GM18517 (cell line): ENCODE results near the gene TIGD1.
"Not testable (repeated sequence)": the region's sequence is repeated elsewhere in the genome, so short reads cannot be mapped to it uniquely, and the experiment has no call there.

Experiments
- ATAC-seq: cut with Tn5 transposase; IDR thresholded peaks from one replicate; pipeline ENCODE4 v1.9.1; 2021; ENCODE audit warnings: mild to moderate bottlenecking, moderate library complexity; ENCODE audit not compliant: unreplicated experiment

TIGD1 gene

DNA sequence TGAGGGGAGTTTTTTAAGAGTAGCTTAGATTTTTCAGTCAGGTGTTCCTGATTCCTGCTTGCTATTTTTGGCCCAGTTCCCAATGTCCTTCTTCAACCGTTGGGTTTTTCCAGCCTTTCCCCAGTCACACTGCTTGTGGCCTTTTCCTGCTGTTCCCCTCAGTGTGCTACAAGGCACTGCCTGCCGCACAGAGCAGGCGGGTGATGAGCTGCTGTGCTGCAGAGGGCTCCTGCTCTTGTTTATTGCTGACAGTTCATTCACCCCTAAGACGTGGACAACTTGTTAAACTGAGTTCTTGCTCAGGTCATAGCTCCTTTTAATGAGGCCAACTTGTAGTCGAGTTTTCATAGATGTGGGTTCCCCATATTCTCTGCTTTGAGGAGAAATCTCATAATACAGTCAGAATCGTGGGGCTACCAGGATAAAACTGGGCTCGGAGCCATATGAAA, 20.7 kb upstream of the TIGD1 start:
- no peak for ATAC-seq

DNA sequence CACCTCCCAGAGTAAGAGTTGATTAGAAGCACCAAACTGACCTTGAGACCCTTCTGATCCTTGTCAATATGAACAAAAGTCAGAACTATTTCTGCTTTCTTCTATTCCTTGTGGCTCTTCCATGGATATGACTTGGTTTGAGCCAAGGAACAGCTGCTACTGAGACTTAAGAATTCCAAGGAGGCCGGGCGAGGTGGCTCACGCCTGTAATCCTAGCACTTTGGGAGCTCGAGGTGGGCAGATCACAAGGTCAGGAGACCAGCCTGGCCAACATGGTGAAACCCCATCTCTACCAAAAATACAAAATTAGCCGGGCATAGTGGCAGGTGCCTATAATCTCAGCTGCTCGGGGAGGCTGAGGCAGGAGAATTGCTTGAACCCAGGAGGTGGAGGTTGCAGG, 20.1 kb upstream of the TIGD1 start:
- ATAC-seq, result not testable (repeated sequence)

DNA sequence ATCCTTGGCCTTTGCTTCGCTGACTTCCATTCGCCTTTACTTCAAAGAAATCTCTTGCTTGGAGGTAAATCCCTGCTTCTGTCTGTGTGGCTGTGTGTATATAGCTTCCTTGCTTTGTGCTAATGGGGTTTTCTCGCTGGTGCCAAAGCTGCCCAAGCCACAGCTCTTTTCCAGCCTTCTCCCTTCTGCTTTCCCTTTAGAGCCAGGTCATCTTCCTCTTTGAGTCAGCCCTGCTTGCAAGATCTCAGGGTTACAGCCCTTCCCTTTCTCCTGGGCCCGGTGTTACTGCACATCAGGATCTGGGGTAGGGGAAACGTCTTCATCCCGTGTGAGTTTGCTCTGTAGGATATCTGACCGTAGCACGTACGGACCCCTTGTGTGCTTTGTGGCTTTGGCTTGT, 19.2 kb upstream of the TIGD1 start:
- no peak for ATAC-seq

DNA sequence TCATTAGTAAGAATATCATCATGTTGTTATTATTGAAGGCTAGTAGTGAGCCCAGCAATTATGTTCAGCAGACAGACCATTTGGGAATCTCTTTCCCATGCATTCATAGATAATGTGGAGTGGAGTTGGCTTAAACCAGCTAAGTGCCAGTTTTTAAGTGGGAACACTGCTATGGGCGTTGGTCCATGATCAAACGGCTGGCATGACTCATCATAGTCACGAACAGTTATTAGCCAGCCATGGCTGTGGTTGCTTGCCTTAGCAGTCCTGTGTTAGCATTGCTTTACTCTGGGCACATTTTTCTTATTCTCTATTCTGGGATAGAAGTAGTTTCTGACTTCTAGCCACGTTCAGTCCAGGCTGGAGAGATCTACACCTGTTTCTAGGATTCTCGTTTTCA, 17.8 kb upstream of the TIGD1 start:
- ATAC-seq, result no peak

DNA sequence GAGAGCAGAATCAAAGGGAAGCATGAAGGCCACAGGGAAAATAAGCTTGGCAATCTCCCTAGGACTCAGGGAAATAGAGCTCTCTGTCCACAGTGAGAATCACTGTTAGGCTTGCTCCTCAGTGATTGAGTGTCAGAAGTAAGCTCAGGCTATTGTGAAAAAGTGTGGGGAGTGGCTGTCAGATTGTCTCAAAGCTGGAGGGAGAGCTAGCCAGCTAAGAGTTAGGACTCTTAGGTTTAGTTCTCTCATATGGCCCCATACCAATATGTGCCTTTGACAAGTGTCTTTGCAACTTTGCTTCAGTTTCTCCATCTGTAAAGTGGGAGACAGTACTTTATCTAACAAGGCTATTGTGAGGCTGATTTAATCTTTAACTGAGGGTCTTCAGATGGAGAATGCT, 17.4 kb upstream of the TIGD1 start:
- no peak for ATAC-seq

DNA sequence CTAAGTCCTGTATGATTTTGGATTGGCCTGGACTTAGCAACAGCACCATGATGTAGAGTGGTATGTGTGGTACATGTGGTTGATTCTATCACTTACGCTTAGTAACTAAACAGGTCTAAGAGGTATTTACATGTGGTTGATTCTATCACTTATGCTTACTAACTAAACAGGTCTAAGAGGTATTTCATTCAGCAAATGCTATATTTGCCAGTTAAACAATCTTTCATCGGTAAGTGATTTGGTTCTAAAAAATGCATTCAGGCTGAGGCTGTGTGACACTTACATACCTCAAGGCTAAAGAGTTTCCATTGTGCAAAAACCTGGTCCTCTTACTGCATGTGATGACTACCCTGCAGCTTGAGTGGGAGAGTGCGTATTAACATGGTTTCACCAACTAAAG, 13.2 kb upstream of the TIGD1 start:
- no peak for ATAC-seq

DNA sequence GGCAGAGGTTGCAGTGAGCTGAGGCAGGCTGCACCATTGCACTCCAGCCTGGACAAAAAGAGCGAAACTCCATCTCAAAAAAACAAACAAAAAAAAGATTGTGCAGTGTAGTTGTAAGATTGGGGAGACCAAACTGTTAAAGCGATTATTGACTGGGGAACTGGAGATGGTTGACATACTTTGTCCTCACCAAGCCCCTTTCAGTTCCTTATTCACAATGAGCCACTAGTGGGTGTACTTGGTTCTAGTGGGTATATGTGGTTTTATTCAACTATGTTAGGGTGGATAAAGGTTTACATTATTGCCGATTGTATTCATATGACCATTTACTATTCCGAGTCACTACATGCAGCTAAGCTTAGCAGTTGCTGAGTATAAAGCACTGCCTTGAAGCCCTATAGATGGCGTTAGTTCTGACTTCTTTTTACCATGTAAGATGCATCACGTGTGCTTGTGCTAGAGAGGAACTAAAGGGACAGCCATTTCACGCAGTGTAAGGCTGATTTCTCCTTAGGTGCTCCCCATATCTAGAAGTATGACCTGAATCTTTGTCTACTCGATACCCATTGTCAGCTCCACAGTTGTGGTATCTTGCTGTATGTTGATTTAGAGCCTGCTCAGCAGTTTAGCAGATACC, 12.3 kb upstream of the TIGD1 start:
- ATAC-seq, result no peak

DNA sequence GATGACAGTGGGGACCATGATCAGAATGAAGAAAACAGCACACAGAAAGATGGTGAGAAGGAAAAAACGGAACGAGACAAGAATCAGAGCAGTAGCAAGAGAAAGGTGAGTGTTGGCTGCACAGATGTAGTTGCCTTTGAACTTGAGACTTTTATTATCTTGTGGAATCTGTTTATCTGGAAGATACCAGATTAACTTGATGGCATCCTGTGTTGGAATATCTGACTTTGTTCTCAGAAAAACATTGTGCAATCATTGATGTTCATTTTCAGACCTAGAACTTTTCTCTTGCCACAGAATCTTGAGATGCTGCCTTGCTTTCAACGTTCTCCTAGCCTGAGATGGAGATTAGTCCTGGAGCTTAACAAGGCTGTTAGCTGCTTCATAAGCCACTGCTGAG, 6.1 kb upstream of the TIGD1 start:
- ATAC-seq, result no peak

DNA sequence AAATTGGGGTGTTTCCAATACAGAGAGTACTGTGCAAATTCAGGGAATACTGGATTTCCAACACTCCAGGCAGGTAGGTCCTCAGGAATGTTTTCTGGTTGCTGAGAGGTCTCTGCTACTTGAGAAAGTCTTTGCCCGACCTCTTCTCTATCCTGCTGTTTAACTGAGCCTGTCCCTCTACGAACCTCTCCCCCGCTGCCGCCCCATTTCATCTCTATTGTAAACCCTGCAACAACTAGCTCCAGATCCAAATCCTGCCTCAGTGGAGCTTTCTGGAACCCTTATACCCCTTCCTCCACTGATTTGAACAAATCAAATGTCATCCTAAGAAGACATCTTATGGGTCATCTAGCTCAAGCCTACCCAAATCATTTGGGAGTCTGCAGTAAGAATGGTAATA, 1.4 kb upstream of the TIGD1 start:
- ATAC-seq, result no peak

DNA sequence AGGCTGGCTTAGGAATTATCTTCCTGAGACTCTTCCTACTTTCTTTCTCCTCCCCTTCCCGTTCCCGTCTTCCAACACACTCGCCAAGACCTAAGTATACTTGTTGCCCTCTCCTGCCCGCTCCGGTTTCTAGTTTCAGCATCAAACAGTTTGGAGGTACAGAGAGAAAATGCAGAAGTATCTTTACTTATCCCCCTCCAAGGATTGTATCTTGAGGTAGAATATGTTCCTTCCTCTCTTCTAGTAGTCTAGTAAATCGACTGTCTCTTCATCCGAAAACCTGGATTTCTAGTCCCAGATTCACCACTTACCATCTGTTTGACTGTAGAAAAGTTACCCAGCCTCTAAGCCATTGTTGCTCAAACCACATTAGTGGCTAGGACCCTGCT, 887 bp upstream of the TIGD1 start:
- ATAC-seq, result no peak

DNA sequence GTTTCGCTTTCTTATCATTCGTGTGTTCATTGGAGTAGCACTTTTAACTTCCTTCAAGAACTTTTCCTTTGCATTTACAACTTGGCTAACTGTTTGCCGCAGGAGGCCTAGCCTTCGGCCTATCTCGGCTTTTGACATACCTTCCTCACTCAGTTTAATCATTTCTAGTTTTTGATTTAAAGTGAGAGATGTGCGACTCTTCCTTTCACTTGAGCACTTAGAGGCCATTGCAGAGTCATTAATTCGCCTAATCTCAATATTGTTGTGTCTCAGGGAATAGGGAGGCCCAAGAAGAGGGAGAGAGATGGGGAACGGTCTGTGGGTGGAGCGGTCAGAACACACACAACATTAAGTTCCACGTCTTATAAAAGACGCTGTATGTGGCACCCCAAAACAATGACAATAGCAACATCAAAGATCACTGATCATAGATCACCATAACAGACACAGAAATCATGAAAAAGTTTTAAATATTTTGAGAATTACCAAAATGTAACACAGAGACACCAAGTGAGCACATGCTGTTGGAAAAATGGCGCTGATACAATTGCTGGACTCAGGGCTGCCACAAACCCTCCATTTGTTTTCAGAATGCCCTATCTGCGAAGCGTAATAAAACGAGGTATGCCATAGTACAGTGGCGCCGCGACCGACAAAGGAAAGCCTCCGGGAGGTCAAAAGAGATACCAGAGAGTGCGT, 553 bp downstream of the TIGD1 start:
- ATAC-seq, result no peak

DNA sequence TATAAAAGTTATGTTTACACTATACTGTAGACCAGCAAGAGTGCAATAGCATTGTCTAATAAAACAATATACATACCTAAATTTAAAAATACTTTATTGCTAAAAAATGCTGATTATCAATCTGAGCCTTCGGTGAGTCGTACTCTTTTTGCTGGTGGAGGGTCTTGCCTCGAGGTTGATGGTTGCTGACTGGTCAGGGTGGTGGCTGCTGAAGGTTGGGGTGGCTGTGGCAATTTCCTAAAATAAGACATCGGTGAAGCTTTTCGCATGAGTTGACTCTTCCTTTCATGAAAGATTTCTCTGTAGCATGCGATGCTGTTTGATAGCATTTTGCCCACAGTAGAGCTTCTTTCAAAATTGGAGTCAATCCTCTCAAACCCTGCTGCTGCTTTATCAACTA, 2.4 kb downstream of the TIGD1 start:
- ATAC-seq, result no peak

DNA sequence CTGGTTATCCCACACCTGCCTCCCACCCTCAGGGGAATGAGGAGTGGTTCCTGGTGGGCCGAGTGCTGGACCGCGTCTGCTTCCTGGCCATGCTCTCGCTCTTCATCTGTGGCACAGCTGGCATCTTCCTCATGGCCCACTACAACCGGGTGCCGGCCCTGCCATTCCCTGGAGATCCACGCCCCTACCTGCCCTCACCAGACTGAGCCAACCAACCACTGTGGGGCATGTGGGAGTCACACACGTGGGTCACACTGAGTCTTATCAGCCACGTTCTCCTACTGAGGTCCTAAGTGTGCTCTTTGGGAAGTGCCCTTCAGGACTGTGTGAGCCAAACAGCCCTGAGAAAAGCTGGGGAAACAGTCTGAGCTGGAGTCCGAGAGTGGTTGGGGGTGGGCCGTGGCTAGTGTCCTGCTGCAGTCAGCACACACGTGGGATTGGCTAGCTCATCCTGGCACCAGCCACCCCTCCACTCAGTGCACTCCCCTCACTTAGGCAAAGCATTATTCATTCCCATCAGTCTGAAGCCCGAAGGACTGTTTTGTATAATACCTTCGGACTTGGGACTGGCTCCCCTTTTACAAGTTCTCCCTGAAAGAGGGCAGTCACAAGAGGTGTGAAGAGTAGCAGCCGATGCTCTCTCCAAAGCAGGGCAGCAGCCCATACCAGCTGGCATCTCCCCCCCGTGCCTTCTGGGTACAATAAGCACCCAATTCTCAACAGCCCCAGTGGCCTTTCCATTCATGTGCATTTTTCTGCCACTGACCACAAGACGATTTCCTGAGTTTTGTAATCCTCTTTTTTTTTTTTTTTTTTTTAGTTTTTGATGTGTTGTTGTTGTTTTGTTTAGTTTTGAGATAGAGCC, 4.6 kb downstream of the TIGD1 start:
- no peak for ATAC-seq

DNA sequence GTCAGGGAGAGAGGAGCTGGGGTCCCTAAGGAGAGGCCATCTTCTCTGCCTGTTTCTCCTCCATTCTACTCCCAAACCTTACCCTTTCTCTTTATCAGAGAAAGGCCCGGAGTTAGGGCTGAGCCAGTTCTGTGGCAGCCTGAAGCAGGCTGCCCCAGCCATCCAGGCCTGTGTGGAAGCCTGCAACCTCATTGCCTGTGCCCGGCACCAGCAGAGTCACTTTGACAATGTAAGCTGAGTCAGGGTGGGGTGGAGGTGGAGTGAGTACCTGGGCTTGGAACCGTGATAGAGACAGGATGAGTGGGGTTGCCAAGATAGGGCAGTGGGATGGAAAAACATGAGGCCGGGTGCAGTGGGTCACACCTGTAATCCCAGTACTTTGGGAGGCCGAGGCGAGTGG, 5.7 kb downstream of the TIGD1 start:
- no peak for ATAC-seq

DNA sequence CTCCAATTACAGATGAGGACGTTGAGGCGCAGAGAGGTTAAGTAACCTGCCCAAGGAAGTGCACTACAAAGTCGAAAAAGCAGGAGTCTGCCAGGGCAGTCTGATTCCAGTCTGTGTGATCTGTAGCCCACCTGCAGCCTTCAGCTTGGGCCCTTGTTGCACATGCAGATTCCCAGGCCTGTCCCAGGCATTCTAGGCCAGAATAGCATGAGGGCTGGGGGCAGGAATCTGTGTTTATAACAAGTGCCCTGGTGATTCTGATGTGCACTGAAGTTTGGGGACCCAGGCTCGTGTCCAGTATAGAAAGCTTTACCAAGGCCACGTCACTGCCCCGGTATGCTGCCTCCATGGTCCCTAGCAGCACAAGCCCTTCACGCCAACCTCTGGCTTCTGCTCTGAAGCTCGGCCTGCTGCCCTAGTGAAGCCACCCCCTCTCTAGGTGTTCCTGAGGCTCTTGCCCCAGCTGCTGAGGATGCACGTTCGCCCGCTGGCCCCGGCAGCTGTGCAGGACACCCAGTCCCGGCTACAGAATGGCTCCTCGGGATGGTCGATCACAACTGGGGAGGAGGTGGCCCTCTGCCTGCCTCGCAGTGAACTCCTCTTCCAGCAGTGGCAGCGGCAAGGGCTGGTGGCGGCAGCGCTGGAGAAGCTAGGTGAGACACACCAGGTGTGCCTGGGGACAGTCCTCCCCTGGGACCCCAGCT, 6.3 kb downstream of the TIGD1 start:
- no peak for ATAC-seq

DNA sequence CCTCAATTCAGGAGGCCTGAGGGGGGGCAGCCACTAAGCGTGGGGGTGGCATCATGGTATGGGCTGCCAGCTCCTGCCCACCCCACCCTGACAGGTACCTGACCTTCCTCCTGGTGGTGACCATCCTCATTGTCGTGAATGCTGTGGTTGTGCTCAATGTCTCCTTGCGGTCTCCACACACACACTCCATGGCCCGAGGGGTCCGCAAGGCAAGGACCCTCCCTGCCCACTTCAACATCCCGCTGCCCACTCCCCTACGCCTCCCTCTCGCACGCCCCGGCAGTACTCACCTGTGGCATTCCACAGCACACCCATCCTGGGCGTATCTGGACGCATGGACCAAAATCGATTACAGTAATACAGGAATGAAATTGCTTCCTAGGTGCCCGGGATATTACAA, 6.9 kb downstream of the TIGD1 start:
- ATAC-seq, result no peak

DNA sequence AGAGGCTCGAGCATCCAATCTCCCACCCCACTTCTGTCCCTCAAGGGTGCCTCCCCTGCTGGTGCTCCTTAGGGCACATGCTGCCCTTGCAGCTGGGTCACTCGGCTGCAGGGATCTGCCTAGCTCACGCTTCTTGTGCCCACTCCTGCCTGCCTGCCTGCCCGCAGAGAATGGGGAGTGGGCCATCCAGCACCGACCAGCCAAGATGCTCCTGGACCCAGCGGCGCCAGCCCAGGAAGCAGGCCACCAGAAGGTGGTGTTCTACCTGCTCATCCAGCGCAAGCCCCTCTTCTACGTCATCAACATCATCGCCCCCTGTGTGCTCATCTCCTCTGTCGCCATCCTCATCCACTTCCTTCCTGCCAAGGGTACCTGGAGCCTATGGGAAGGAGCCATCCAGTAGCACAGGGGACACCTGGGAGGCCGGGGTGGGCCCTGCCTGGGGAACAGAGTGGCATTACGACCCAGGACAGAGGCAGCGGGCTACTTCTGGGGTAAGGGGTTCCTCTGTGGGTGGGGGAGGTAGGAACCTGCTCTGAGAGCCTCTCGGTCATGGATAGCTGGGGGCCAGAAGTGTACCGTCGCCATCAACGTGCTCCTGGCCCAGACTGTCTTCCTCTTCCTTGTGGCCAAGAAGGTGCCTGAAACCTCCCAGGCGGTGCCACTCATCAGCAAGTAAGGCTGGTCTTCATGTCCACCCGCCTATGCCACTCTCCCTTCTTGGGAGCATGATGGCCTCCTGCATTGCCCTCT, 7.5 kb downstream of the TIGD1 start:
- no peak for ATAC-seq

DNA sequence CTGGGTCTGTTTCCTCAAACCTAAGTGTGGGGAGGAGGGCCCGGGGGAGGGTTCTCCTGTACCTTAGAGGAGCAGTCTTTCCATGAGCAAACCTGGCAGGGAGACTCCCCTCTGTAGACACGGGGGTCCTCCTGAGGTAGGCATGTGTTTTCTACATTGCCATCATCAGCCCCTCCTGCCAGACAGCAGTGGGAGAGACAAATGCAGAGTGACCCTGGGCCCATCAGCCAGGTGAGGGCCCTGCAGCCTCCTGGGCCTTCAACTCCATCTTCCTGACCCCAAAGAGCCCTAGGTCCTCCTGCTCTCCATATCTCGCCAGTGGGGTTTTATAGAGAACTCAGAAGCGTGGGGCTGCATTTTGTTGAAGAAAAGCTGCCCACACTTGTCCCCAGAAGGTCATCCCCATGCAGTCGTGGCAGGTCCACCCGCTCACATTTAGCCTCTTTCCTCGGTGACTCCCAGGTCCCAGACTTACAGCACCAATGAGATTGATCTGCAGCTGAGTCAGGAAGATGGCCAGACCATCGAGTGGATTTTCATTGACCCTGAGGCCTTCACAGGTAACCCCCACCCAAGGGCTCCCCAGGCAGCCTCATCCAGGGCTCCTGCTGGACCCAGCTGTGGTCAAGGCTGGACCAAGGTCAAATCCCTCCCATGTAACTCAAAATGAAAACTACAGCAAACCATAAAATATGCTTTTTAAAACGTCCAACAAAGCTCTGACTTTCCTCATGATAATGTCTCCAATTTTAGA, 8.2 kb downstream of the TIGD1 start:
- ATAC-seq, result no peak

DNA sequence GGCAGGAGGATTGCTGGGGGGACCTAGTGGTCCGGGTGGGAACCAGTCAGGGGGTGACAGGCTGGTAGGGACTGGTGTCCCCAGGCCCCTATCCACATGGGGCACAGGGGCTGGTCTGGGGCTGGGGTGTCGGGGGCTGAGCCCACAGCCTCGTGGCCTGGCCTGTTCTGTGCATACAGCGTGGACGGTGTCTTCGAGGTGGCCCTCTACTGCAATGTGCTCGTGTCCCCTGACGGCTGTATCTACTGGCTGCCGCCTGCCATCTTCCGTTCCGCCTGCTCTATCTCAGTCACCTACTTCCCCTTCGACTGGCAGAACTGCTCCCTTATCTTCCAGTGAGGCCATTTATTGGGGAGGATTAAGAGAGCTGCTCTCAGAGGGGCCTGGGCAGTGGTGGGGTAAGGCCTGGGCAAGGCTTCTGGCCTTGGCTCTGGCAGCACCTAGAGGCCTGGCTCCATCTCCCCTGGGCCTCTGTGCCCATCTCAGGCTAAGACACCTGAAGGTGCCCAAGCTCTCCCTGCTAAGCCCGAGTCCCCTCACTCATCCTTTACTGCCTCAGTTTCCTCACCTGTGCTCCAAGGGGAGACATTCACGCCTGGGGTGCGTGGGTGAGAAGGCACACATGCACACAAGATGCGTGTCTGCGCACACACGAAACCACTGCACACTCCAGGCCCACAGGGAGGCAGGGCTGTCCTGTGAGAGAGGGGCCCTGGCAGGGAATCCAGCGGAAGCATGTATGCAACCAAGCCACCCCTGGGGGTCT, 9.0 kb downstream of the TIGD1 start:
- no peak for ATAC-seq
